COLO829 (cell line): ENCODE data around the gene FKBP4.
A peak's percentile ranks its signal among the peaks of the same experiment; 100 is the strongest.

Experiments
- DNase-seq: peaks from one replicate; pipeline ENCODE4 v3.0.0; 2012; ENCODE audit warnings: low spot score

The FKBP4 gene

GRCh38 chr12:2783936-2784600 is 10.7 kb upstream of the FKBP4 start:
- DNase-seq: peak; percentile 65

DNA sequence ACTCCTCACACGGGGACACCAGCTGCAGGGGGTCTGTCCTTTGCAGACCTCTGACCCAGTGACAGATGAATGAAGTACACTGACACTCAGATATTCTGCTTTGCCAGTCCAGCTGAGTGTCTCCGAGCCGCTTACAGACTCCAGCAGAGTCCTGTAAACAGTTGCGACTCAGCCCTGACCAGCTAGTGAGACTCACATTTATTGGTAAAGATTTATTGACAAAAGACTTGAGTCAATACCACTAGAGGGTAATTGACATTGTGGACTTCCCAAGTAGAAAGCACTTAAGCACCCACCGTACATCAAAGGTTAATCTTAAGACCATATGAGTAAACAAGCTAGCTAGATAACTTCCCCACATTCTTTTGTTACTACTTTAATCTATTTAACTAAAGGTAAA is 9.8 kb upstream of the FKBP4 start:
- DNase-seq: no peak

DNA sequence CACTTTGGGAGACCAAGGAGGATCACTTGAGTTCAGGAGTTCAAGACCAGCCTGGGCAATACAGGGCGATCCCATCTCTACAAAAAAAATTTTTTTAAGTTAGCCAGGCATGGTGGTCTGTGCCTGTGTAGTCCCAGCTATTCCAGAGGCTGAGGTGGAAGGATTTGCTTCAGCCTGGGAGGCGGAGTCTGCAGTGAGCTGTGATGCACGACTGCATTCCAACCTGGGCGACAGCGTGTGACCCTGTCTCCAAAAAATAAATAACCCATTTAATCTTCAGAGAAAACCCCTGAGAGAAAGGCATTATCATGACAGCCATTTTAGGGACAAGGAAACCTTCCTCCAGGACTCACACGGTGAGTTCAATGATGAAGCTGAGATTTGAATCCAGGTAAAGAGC is 3.7 kb upstream of the FKBP4 start:
- DNase-seq: no peak

DNA sequence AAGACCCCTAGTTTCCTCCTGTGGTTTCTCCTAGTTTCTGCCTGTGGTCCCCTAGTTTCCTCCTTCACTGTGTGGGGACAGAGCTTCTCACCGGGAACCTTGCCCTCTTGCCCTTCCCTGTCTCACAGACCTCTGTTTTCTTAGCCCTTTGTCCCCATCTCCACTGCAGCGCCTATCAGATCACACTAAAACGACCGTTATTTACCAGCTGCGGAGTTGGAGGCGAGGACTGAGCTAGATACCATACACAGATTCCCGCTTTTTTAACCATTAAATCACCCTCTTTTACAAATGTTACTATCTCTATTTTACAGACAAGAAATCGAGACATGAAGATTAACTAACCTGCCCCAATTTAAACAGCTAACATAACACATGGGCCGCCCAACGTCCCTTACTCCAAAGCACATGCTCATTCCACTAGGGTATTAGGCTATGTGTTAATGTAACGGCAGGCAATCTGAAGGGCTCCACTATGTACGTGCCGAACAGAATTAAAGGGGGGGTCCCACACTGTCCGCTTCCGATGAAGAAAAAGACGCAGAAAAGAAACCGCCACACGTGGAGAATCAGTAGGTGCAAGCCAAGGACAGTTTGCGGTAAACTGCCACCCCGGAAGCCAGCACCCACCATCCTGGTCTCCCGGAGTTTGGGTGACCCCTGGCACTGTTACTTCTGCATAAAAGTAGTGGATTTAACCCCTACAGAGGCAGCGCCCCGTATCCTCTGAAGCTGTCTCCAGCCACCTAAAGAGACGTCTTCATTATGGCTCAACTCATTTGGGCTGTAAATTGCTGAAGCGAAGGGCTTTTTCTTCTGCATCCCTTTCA is 1.9 kb upstream of the FKBP4 start:
- no peak for DNase-seq

DNA sequence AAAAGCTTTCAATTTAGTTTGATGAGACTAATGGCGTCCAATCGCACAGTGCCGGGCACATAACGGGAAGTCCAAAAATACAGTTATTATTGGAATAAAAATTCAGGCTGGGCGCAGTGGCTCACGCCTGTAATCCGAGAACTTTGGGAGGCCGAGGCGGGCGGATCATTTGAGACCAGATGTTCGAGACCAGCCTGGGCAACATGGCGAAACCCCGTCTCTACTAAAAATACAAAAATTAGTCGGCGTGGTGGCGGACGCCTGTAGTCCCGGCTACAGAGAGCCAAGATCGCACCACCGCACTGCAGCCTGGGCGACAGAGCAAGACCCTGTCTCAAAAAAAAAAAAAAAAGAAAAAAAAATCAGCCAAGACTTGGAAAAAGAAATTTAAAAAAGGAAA is 1.2 kb upstream of the FKBP4 start:
- no peak for DNase-seq

- DNase-seq: no peak
Observed at GRCh38 chr12:2794191-2794735, 507 bp upstream of the FKBP4 start.

DNA sequence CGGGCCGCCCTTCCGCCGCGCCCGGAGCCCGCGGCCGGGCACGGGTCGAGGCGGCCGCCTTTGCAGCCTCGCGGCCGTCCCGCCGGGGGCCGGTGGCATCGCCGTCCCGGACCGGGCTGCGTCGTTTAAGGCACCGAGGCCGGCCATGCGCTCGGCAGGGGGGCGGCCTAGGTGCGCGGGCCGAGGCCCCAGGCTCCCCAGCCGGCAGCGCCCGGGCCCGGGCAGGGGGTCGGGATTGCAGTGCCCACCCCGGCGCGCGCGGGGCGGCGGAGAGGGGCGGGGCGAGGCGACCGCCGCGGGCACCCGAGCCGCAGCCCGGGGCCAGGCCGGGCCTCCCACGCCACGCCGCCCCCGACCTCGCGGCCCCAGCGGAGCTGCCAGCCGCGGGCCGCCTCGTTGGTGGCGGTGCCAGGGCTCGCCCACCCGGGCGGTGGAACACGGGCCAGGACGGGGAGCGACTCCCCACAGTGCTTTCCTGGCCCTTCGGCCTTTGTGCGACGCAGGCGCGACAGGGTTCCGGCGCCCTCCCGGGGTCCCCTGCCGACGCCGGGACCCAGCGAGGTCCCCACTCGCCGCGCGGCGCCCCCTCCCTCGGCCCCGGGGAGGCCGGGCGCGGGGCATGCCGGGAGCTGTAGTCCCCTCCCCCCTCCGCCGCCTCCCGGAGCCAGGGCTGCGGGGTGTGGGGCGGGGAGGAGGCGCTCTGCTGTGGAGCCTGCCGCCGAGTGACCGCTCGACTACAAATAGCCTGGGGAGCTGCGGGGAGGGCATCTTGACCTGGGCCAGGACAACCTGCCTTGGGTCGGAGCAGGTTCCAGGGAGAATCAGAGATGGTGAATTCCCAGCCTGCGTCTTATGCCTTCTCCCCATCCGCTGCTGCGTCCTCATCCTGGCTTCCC is 769 bp downstream of the FKBP4 start:
- DNase-seq: peak; percentile 63

- peak; percentile 17 for DNase-seq
Observed at GRCh38 chr12:2796187-2796666, 1.5 kb downstream of the FKBP4 start.

DNA sequence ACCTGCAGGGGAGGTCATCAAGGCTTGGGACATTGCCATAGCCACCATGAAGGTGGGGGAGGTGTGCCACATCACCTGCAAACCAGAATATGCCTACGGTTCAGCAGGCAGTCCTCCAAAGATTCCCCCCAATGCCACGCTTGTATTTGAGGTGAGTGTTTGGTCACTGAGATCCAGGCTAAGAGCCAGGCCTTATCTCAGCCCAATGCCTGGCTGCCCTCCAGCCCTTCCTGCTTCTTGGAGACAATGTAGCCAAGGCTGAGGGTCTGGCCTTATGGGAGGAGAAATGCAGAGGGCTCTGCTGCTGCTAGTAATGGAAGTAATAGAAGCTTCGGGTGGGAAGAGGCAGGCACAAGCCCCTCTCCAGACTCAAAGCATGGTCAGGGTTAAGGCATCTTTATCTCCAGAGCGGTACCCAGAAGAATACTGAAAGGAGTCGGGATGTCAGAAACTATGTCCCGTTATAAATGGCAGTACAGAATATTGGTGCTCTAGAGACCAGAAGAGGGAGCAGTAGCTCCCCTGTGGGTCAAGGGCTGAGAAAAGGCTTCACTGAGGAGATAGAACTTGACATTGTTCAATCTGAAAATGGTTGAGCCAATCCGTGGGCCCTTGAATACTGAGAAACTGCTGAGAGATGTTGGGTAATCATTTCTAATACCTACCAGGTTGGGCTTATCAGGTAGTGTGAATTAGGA is 3.1 kb downstream of the FKBP4 start:
- no peak for DNase-seq

DNA sequence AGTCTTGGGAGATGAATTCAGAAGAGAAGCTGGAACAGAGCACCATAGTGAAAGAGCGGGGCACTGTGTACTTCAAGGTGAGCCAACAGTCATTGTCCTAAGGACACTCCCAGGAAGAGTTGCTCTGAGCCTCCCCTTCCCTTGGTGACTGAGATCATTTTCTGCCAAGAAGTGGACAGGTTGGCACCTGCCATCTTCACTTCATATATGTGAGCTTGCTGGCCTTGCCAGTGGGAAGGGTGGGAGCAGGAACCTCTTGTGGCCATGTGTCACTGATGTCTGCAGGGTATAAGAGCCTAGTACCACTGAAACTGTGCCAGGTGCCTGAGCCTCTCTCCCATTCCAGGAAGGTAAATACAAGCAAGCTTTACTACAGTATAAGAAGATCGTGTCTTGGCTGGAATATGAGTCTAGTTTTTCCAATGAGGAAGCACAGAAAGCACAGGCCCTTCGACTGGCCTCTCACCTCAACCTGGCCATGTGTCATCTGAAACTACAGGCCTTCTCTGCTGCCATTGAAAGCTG is 5.3 kb downstream of the FKBP4 start:
- DNase-seq: no peak

DNA sequence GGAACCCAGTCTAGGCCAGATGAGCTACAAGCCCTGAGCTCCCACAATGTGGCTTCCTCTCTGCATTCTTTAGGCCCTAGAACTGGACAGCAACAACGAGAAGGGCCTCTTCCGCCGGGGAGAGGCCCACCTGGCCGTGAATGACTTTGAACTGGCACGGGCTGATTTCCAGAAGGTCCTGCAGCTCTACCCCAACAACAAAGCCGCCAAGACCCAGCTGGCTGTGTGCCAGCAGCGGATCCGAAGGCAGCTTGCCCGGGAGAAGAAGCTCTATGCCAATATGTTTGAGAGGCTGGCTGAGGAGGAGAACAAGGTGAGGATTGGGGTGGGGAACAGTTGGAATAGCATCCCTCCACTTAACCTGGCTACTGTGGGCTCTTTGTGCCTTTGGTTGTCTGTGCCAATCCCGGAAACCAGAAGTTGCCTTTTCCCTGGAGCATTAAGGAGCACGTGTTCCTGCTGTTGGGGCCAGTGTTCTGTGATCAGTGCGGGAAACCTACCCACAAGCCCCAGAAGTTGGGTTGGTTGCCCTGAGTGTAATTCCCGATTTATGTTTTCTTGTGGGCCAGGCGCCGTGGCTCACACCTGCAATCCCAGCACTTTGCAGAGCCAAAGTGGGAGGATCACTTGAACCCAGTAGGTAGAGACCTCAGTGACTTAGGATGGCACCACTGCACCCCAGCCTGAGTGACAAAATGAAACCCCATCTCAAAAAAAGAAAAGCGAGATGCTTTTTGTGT is 6.4 kb downstream of the FKBP4 start:
- DNase-seq: no peak

- no peak for DNase-seq
Observed at GRCh38 chr12:2803635-2804392, 9.0 kb downstream of the FKBP4 start.

GRCh38 chr12:2804393-2805142 is 9.8 kb downstream of the FKBP4 start:
- no peak for DNase-seq

DNA sequence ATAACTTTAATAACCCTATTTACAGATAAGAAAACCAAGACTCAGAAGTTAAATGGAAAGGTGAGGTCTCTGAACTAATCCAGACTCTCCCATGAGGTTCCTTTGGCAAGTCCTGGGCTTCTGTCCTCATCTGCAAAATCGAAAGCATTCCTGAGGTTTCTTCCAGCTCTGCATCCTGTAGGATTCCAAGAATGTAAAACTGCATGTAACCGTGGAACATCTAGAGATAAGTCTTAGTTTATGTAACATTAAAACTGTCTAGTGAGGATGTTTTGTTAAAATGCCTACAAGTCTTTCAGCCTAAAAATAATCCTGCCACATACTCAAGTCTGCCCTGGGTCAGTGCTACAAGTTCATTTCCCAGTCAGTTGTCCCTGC is 10.4 kb downstream of the FKBP4 start:
- DNase-seq: no peak

DNA sequence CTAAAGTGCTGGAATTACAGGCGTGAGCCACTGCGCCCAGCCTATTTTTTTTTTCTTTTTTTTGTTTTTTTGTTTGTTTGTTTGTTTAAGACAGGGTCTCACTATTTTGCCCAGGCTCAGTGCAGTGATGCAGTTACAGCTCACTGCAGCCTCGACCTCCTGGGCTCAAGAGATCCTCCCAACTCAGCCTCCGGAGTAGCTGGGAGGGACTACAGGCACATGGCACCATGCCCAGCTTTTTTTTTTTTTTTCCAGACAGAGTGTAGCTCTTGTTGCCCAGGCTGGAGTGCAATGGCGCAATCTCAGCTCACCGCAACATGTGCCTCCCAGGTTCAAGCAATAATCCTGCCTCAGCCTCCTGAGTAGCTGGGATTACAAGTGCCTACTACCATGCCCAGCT is 11.9 kb downstream of the FKBP4 start:
- DNase-seq: no peak

- DNase-seq: no peak
Observed at GRCh38 chr12:2811801-2812200, 17.0 kb downstream of the FKBP4 start.

DNA sequence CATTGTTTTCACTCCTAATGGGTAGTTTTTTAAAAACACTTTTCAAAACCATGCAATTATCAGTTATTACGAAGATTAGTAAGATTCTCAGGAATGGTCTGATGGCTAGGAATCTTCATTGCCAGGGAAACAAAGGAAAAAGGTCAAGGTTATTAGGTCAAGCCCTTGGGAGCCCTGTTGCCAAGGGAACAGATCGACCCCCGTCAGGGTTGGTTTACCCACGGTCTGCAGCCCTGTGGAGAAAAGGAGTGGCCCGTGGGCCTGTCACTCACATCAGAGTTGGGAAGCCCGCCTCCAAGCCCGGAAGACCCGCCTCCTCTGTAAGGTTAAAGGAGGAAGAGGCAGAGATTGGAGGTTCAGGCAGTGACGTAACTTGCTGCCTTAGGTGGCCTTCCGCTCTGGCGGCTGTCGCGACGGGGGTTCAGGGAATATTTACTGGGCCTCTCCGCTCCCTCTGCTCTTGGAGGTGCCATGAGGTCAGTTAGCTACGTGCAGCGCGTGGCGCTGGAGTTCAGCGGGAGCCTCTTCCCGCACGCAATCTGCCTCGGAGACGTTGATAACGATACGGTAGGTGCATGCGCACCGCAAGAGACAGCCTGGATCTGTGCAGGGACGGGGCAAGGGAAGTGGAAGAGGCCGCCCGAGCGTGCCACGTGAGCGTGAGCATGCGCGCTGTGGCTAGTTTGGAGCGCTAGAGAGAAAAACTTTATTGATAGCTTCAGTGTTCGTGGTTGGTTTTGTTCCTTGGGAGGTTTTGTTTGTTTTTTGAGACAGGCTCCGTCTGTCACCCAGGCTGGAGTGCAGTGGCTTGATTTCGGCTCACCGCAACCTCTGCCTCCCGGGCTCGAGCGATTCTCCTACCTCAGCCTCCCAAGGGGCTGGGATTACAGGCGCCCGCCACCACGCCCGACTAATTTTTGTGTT is 17.8 kb downstream of the FKBP4 start, which contains the start of gene ITFG2:
Gene ITFG2, plus strand, starts transcription at position 379 of the 924 bp plus-strand sequence. Its CDS starts 93 bp downstream, at position 472.
- peak; percentile 96 for DNase-seq
